Natural killer cell (primary cell): ENCODE data around the gene ZNF91. TPM values are rescaled to one million over a fixed set of nuclear protein-coding genes. Genes with fewer than 3 reads are reported as not detected.
"Not testable (repeated sequence)": the region's sequence is repeated elsewhere in the genome, so short reads cannot be mapped to it uniquely, and the experiment has no call there.

Experiments used
- ATAC-seq, 3 donors: fragments of 150-1000 bp in 2 of 3; fragments of 200-7000 bp in 1 of 3; cut with Tn5 transposase; 1 replicate in 1 of 3; 2 replicates in 2 of 3; pipeline ENCODE4 v1.10.0; 2021; ENCODE audit warnings: mild to moderate bottlenecking in 2 of 3, moderate library complexity in 2 of 3
- DNase-seq, 2 donors: peaks; one replicate each; pipeline versions ENCODE4 v3.0.0 to v3.0.0-alpha.2; 2013 to 2021; ENCODE audit warnings: mixed read lengths in 1 of 2
- H3K27ac ChIP-seq: one replicate; pipeline ENCODE4 v1.5.1; 2013; ENCODE audit warnings: mild to moderate bottlenecking, low read length
- H3K27me3 ChIP-seq: one replicate; pipeline ENCODE4 v1.6.1; 2013; ENCODE audit warnings: low read length; ENCODE audit not compliant: control insufficient read depth, insufficient read depth
- H3K36me3 ChIP-seq: one replicate; pipeline ENCODE4 v1.6.1; 2013; ENCODE audit warnings: low read length; ENCODE audit not compliant: control insufficient read depth, insufficient read depth
- H3K4me1 ChIP-seq: one replicate; pipeline ENCODE4 v1.6.1; 2013; ENCODE audit warnings: low read length; ENCODE audit not compliant: control insufficient read depth, insufficient read depth
- H3K4me3 ChIP-seq: one replicate; pipeline ENCODE4 v1.5.1; 2013; ENCODE audit warnings: low read length
- H3K9me3 ChIP-seq: one replicate; pipeline ENCODE4 v1.6.1; 2013; ENCODE audit warnings: low read length; ENCODE audit not compliant: control insufficient read depth, insufficient read depth
- H3K27ac Mint-ChIP-seq, 2 donors: one replicate each; pipeline ENCODE4 v1.8.0; 2022; ENCODE audit warnings: mild to moderate bottlenecking in 2 of 2, mixed read lengths in 2 of 2, moderate library complexity in 1 of 2
- H3K27me3 Mint-ChIP-seq, 2 donors: one replicate each; pipeline ENCODE4 v1.8.0; 2022; ENCODE audit warnings: low read depth in 2 of 2, mixed read lengths in 2 of 2
- H3K36me3 Mint-ChIP-seq: one replicate; pipeline ENCODE4 v1.8.0; 2022; ENCODE audit warnings: mixed read lengths
- H3K4me1 Mint-ChIP-seq, 2 donors: one replicate each; pipeline ENCODE4 v1.8.0; 2022; ENCODE audit warnings: mixed read lengths in 2 of 2
- H3K4me3 Mint-ChIP-seq: one replicate; pipeline ENCODE4 v1.8.0; 2022; ENCODE audit warnings: mild to moderate bottlenecking, moderate library complexity, mixed read lengths
- H3K9me3 Mint-ChIP-seq, 2 donors: one replicate each; pipeline ENCODE4 v1.8.0; 2022; ENCODE audit warnings: mixed read lengths in 2 of 2
- CTCF ChIP-seq: fragments of 200-600 bp; IDR thresholded peaks from one replicate; pipeline ENCODE4 v1.8.0; 2022; ENCODE audit warnings: antibody characterized with exemption
- WGBS: methylation state at CpG from one replicate; pipeline ENCODE4 v1.1.7; 2013; ENCODE audit warnings: missing lambda C conversion rate; ENCODE audit not compliant: insufficient coverage; 5-methylcytosine and 5-hydroxymethylcytosine counted together
- intact Hi-C: fragments of 100-400 bp; cut with micrococcal nuclease; formaldehyde crosslinking; loops from one replicate; pipeline ENCODE4 v1.14.2; 2022
- total RNA-seq, 4 donors: library from RNA; stranded (reverse); fragments of 120-200 nt in 1 of 4; gene quantifications; one replicate each; pipeline versions ENCODE4 v1.2.3 to v1.2.4, GENCODE V29; 2013 to 2022

The ZNF91 gene
- total RNA-seq, 3 donors from 2014 or later (not counting 1 experiment from before 2014, with no cell fraction given): 92.3 to 144 (median 96.7) TPM

GRCh38 chr19:23384166-23384565 lies 11.1 kb downstream of the ZNF91 start:
- Histone ChIP-seq H3K27ac (no peak overlapping the region), H3K36me3 (peaks cover 30% of the 10 kb centered on the region), H3K9me3 (peaks cover 23% of the 10 kb centered on the region), H3K4me1 (peaks cover 7% of the 10 kb centered on the region), H3K4me3 (no peak overlapping the region), H3K27me3 (no peaks in the 10 kb centered on the region)
- Mint-ChIP-seq H3K27me3 (no peaks in the 10 kb centered on the region), H3K27ac (peak overlapping the region; percentile 31 to 41), H3K36me3 (peaks cover 41% of the 10 kb centered on the region), H3K4me3 (no peak overlapping the region), H3K9me3 (peaks cover 2 to 11% of the 10 kb centered on the region in 2 donors), H3K4me1 (peaks cover 56 to 57% of the 10 kb centered on the region in 2 donors)
- ATAC-seq: no peak
- over 99% methylated on average over 12 of the region's 12 CpGs for WGBS
- intact Hi-C loops: no loop called here
- no peak for TF ChIP-seq CTCF
- no peak for DNase-seq

- intact Hi-C loops: no loop called here
- H3K36me3 Mint-ChIP-seq: peaks cover 41% of the 10 kb centered on the region
- peak overlapping the region; percentile 64 to 66 for H3K27ac Mint-ChIP-seq
- H3K27me3 Mint-ChIP-seq: no peaks in the 10 kb centered on the region
- H3K4me1 ChIP-seq: peaks cover 7% of the 10 kb centered on the region
- peaks cover 30% of the 10 kb centered on the region for H3K36me3 ChIP-seq
- H3K9me3 ChIP-seq: peaks cover 23% of the 10 kb centered on the region
- no peaks in the 10 kb centered on the region for H3K27me3 ChIP-seq
- no peak for DNase-seq
- peaks cover 2 to 11% of the 10 kb centered on the region in 2 donors for H3K9me3 Mint-ChIP-seq
- no peak overlapping the region for H3K4me3 Mint-ChIP-seq
- no peak for ATAC-seq
- no peak overlapping the region for H3K27ac ChIP-seq
- H3K4me1 Mint-ChIP-seq: peaks cover 54 to 56% of the 10 kb centered on the region in 2 donors
- no peak for TF ChIP-seq CTCF
- H3K4me3 ChIP-seq: no peak overlapping the region
These were observed 12.3 kb downstream of the ZNF91 start for GRCh38 chr19:23382955-23383354.

- Histone ChIP-seq H3K4me3 (no peak overlapping the region), H3K27me3 (no peaks in the 10 kb centered on the region), H3K9me3 (peaks cover 23% of the 10 kb centered on the region), H3K27ac (no peak overlapping the region), H3K36me3 (peaks cover 24% of the 10 kb centered on the region), H3K4me1 (peaks cover 7% of the 10 kb centered on the region)
- H3K4me1 Mint-ChIP-seq: peaks cover 51 to 55% of the 10 kb centered on the region in 2 donors
- peak overlapping the region in 1 of 2 donors; percentile 92 for H3K27ac Mint-ChIP-seq
- intact Hi-C loops: no loop called here
- DNase-seq (no peak), ATAC-seq (no peak)
- no peak overlapping the region for H3K4me3 Mint-ChIP-seq
- H3K9me3 Mint-ChIP-seq: peaks cover 2 to 11% of the 10 kb centered on the region in 2 donors
- no peaks in the 10 kb centered on the region for H3K27me3 Mint-ChIP-seq
- H3K36me3 Mint-ChIP-seq: peaks cover 30% of the 10 kb centered on the region
- TF ChIP-seq CTCF: no peak
These were observed 14.2 kb downstream of the ZNF91 start for GRCh38 chr19:23381114-23381513.

- Histone ChIP-seq H3K9me3 (peaks cover 19% of the 10 kb centered on the region), H3K36me3 (peaks cover 18% of the 10 kb centered on the region), H3K27ac (peak overlapping the region; percentile 46)
- Mint-ChIP-seq H3K9me3 (peaks cover 2 to 11% of the 10 kb centered on the region in 2 donors), H3K36me3 (peaks cover 25% of the 10 kb centered on the region), H3K27ac (peak overlapping the region; percentile 86 to 92), H3K4me1 (peaks cover 52 to 58% of the 10 kb centered on the region in 2 donors)
- 98% methylated on average over 4 of the region's 4 CpGs for WGBS
- H3K27me3 Mint-ChIP-seq, H3K4me3 ChIP-seq, ATAC-seq, H3K4me1 ChIP-seq, H3K4me3 Mint-ChIP-seq, H3K27me3 ChIP-seq: not testable (repeated sequence)
- DNase-seq: peak in 1 of 2 donors; percentile 16
- intact Hi-C loops: loop anchor here (2.0 kb wide), 1 partner anchor 15 kb away; the partner anchor contains the start of gene ZNF91
These were observed 15.6 kb downstream of the ZNF91 start for GRCh38 chr19:23379671-23380070.
